PC-9 (cell line): ENCODE measurements around the gene KRT8.

Experiments used
- CTCF ChIP-seq: fragments of 200-600 bp; sonication (generic); conservative IDR thresholded peaks from 2 replicates; pipeline ENCODE4 v1.6.1; 2017; ENCODE audit warnings: mixed run types, antibody characterized with exemption, mild to moderate bottlenecking, moderate library complexity
- EZH2 ChIP-seq: fragments of 200-600 bp; sonication (generic); IDR thresholded peaks from 2 replicates; pipeline ENCODE4 v1.8.0; 2017; ENCODE audit warnings: antibody characterized with exemption, low read depth

DNA sequence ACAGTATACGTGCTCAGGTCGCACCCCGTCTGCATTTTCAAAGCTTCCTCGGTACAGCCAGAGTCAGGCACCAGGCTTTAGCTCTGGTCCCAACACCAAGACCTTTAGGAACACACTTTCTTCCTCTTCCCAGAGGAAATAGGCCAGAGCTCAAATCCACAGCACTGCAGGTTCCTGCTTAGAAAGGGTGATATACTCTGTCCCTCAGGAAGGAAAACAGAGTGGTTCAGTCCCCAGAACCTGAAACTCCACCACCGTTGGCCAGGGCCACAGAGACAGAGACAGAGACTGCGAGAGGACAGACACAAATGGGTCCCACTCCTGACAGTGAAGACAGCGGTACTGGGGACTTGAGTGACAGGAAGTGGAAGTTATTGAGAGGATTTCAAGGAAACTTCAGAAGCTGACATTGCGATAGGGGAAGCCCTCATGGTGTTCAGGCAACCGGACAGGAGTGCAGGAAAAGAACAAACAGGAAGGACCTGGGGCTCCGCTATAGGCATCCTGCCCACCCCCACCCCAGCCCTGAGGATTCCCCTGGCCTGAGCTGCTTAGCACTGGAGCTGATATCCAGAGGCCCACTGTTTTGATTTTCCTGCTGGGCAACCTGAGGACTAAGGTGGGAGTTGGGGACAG, 5.5 kb upstream of the KRT8 start:
- TF ChIP-seq CTCF (no peak), EZH2 (no peak)
